CD4-positive, alpha-beta T cell treated with Interleukin-6 at 100 ng/mL for 8 hours (primary cell): Measurements from ENCODE around the gene TPP2.

Experiments
- DNase-seq: peaks from one replicate; pipeline ENCODE4 v3.0.0-alpha.2; 2020; ENCODE audit warnings: mixed read lengths, low spot score

TPP2 gene

GRCh38 chr13:102693776-102694175 lies 97.0 kb downstream of the TPP2 start:
- no peak for DNase-seq

DNA sequence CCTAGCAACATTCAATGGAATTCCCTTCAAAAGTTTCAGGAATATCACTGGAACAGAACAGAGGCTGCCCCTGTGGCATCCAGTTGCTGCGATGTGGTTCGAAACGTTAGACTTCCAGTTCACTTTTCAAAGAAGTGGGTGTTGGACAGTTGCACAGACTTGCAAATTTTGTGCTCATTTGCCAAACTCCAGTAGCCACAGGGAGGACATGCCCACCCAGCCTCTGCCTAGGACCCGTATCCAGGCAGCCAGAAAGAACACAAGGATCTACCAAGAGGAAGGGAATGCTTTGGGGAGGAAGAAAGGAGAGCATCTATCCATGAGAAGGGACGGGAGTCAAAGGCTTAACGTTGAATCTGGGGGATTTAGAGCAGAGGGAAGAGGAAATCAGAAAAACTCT lies 98.2 kb downstream of the TPP2 start, which contains the start of gene METTL21C:
Gene METTL21C (minus strand): TSS at position 108 of the 400 bp plus-strand sequence. CDS start 546 bp downstream, outside the sequence.
- DNase-seq: no peak

DNA sequence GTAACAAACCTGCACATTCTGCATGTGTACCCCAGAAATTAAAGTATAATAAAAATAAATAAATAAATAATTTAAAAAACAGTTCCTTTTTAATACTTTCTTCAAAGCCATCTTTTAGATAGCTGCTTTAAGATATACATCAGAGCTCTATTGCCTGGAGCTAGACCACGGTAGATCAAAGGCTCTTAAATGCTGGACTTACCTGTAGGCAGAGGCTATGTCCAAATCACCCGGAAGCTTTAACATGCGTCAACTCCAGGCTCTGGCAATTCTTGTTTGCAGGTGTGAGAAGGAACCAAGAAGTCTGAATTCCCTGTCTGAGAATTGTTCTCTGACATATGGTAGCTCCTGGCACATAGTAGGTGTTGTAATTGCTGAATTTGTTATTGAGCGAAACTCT lies 99.7 kb downstream of the TPP2 start:
- DNase-seq: no peak

DNA sequence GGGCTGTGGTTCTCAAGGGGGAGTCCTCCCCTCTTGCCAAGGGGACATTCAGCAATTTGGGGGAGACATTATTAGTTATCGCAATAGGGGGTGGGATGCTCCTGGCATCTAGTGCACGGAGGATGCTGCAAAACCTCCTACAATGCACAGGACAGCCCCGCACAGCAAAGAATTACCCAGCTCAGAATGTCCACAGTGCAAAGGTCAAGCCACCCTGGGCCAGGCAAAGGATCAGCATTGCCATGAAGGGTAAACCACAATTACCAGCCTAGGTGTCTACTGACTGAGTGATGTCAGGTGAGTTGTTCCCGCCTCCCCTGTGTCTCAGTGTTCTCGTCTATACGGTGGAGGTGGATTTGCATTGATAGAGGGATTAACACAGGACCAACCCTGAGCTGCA lies 100.5 kb downstream of the TPP2 start:
- no peak for DNase-seq

DNA sequence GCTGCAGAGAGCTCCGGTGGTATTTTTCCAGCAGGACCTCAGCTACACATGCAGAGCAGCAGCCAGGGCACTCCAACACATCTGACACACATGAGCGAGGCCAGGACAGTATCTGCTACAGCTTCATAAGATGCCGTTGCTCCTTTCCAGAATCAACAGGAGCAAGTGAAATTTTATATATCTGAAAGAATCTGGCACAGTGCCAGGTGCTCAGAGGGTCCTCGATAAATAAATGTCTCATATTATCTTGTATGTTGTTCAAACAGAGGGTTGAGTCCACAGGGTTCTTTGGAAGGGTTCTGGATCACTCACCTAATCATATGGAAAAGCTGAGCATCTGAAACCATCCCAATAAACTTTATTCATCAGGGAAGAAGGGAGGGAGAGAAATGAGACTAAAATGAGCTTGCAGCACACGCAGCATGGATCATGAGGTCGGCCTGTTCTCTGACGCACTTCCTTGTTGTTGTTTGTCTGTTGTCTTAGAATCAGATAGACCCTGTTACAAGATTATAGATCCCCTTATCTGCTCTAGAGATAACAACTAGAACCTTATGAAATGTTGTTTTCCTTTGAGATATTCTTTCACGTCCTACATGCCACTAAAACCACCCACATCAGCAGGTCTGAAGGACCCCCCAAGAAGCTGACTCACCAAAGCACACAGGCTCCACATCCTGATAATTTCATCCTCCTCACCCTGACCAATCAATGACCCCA lies 101.3 kb downstream of the TPP2 start:
- DNase-seq: no peak

- DNase-seq: no peak
Measured at GRCh38 chr13:102698649-102698980, 101.8 kb downstream of the TPP2 start.

- DNase-seq: no peak
Measured at GRCh38 chr13:102699504-102699903, 102.7 kb downstream of the TPP2 start.

DNA sequence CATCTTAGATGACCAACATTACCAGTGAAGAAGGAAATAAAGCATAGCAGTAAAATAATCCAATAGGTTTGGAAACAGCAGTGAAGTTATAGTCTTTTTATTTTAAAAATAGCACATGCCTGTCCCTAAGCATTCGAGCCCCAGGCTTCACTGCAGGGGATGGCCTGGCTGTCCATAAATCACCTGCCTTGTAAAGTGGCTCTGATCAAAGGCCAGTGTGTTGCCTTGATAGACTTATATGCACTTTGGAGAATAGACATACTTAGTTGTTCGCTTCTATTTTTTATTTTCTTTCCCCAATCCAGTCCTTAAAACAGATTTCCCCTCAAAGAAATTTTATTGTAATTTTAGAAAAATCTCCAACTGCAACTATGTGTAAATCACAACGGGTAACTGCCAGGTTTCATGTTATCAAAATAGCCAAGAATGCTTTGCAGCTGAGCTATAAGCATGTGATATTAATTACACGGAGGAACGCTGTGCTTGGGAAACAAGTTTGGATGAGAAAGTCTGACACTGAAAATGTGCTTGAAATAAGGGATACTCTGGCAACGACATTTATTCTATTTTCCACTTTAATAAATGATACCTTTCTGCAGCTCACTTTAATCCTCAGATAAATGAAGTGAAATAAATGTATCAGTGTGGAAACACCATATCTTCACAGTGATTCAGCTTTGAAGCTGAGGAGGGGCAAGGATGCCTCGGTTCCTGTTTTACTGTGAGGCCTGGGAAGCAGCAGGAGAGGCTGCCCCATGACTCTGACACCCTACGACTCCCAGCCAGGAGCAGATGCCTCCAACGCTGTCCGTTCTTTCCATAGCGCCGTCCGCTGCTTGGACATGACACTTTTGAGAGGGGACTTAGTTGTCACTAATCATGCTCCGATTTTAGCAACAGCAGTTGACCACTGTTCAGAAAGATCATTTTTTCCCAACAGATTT lies 103.6 kb downstream of the TPP2 start:
- DNase-seq: no peak

DNA sequence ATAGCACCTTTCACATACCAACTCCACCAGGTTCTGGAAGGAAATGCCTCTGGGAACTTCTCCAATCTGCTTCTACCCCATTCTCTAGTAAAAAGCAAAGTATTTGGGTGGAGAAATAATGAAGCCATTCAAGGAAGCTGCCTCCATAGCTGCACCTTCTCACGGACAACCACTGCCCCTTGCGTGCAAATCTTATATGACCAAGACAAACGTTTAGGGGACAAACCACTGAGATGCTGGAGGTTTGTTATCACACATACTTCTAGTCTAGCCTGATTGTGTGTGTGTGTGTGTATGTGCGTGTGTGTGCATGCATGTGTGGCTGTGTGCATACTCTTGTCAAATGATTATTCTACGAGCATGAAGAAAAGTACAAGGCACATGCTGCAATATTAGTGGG lies 104.5 kb downstream of the TPP2 start:
- no peak for DNase-seq

GRCh38 chr13:102702965-102703725 lies 106.4 kb downstream of the TPP2 start:
- DNase-seq: no peak

DNA sequence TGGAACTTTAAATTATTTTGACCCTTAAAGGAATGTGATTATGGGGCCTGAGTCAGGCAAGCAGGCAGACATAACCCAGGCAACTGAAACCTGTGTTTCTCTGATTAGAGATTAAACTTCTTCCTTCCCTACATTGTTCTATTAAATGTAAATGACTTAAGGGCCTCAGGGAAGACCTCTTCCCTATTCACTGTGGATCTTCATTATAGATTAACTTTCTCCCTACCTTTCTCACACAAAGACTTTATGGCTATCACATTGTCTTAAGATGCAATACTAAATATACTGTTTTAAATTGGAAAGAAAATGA lies 106.9 kb downstream of the TPP2 start:
- no peak for DNase-seq

- DNase-seq: no peak
Measured at GRCh38 chr13:102704238-102705058, 107.7 kb downstream of the TPP2 start.

GRCh38 chr13:102707467-102707866 lies 110.7 kb downstream of the TPP2 start:
- no peak for DNase-seq

DNA sequence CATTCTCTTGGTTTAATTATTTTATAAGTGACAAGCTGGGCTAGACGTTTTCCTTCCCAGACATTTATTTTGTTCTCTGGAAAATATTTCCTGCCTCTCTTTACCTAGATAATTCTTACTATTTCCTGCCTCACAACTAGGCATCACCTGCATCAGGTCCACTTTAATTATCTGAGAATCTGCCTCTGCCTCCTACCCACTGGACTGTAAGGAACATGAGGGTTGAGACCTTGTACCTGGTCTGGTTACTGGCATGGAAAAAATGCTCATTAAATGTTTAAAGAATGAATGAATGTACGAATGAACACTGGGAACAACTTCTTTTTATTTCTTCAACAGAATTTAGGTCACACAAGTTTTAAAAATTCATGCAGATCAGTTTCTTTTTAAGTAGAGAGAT lies 111.4 kb downstream of the TPP2 start:
- DNase-seq: no peak

- DNase-seq: no peak
Measured at GRCh38 chr13:102708991-102709390, 112.2 kb downstream of the TPP2 start.

DNA sequence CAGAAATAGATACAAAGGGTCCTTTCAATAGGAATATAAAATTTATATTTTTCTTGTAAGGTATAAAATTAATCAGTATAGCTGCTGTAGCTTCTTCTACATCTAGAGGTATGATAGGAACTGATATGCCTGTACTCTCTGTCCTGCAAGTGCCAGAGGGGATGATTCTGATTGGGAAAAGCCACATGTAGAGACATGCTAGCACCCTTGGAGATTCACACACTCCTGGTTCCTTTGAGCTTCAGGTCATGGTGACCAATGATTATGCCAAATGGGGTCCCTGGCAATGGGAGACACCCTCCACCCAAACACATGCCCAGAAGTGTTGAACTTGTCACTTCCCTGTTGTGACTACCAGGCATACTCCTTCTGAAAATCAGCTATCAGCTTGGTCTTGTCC lies 112.8 kb downstream of the TPP2 start:
- no peak for DNase-seq

- DNase-seq: no peak
Measured at GRCh38 chr13:102710261-102710679, 113.5 kb downstream of the TPP2 start.

- no peak for DNase-seq
Measured at GRCh38 chr13:102715447-102715846, 118.7 kb downstream of the TPP2 start.

DNA sequence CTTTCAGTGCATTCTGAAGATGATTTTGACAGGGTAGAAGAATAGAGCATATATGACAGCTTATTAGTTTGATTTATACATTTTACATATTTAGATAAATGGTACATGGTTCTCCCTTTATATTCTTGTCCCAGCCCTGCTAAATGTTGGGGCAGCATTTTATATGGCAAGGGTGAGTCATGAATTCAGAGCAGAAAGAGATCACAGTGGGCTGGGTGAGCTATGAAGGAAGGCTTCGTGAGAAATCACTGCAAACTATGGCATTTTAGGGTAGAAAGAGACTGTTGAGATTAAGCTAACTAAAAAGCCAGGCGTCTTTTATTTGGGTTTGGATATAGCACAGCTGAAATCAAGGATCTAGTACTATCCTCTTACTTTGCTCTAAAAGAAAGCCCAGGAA lies 122.0 kb downstream of the TPP2 start:
- DNase-seq: no peak

DNA sequence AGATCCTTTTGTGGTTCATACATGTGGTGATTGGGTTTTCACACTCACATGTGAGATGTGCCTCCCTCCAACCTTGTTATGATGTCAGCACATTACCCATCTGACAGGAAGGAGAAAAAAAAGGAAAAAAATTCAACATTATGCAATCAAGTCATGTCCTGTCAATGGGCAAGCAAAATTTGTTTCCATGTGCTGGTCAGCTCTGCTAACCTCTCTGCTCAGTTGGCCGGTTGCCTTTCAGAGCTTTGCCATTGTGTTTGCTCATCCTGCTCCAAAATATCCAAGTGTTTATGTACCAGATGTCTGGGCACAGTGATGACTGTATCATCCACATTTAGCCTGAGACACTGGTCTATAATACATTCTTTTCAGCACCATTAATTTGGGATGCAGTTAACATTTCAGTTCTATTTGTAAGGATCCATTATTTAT lies 125.0 kb downstream of the TPP2 start:
- no peak for DNase-seq

- DNase-seq: no peak
Measured at GRCh38 chr13:102724923-102725322, 128.1 kb downstream of the TPP2 start.

- no peak for DNase-seq
Measured at GRCh38 chr13:102726430-102726829, 129.6 kb downstream of the TPP2 start.
